T-helper 2 cell treated with Interferon-gamma antibody and Interleukin-4, amounts not matched to agents 5 μg/mL and 100 μg/mL, for 36 hours (primary cell): ENCODE measurements around the gene SRGAP2.
"Not testable (repeated sequence)": the region's sequence is repeated elsewhere in the genome, so short reads cannot be mapped to it uniquely, and the experiment has no call there.

Experiments
- DNase-seq: peaks from one replicate; pipeline ENCODE4 v3.0.0; 2021; ENCODE audit warnings: low spot score
- H3K27ac Mint-ChIP-seq: one replicate; pipeline ENCODE4 v1.8.0; 2021; ENCODE audit warnings: mild to moderate bottlenecking, mixed read lengths
- H3K27me3 Mint-ChIP-seq: one replicate; pipeline ENCODE4 v1.8.0; 2021; ENCODE audit warnings: low read depth, mixed read lengths
- H3K36me3 Mint-ChIP-seq: one replicate; pipeline ENCODE4 v1.8.0; 2021; ENCODE audit warnings: low read depth, mixed read lengths
- H3K4me1 Mint-ChIP-seq: one replicate; pipeline ENCODE4 v1.8.0; 2021; ENCODE audit warnings: low read depth, mixed read lengths
- H3K4me3 Mint-ChIP-seq: one replicate; pipeline ENCODE4 v1.8.0; 2022; ENCODE audit warnings: mild to moderate bottlenecking, moderate library complexity, mixed read lengths
- H3K9me3 Mint-ChIP-seq: one replicate; pipeline ENCODE4 v1.8.0; 2021; ENCODE audit warnings: mixed read lengths

The SRGAP2 gene

GRCh38 chr1:206224190-206224776, 20.9 kb downstream of the SRGAP2 start:
- DNase-seq, H3K27ac Mint-ChIP-seq, H3K27me3 Mint-ChIP-seq, H3K4me3 Mint-ChIP-seq, H3K9me3 Mint-ChIP-seq, H3K4me1 Mint-ChIP-seq, H3K36me3 Mint-ChIP-seq: not testable (repeated sequence)

DNA sequence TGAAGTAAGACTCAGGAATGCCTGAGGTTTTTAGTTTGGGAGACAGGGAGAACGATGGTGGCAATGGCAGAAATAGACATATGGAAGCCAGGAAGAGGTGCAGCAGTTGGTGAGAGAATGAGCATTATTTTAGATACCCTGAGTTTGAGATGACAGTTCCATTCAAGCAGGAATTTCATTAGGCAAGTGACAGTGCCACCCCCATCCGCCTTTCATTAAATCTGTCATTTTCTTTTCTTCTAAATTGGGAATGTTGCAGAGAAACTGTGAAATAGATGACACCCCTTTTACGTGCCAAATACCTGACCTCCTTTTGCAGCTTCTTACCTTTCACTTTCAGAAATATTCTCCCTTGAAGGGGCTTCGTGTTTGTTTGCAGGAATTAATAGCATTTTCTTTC, 22.0 kb downstream of the SRGAP2 start:
- not testable (repeated sequence) for DNase-seq, H3K9me3 Mint-ChIP-seq, H3K36me3 Mint-ChIP-seq, H3K27me3 Mint-ChIP-seq, H3K4me1 Mint-ChIP-seq, H3K27ac Mint-ChIP-seq, H3K4me3 Mint-ChIP-seq

DNA sequence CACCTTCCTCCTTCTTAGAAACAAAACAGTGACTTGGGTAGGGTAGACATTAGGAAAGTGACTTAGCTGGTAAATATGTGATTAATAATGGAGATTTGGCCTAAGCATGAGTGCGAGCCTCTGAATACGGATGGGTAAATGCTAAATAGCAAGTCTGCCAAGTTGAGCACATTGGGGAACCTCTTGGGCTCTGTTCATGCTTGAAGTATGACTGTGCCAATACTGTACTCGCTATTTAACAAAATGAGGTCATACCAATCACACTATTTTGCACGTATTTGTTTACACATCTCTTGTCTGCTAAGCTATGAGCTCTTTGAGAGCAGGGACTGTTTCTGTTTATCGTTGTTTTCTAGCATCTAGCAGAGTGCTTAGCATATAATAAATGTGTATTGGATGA, 23.5 kb downstream of the SRGAP2 start:
- not testable (repeated sequence) for DNase-seq, H3K36me3 Mint-ChIP-seq, H3K9me3 Mint-ChIP-seq, H3K4me3 Mint-ChIP-seq, H3K27me3 Mint-ChIP-seq, H3K27ac Mint-ChIP-seq, H3K4me1 Mint-ChIP-seq

DNA sequence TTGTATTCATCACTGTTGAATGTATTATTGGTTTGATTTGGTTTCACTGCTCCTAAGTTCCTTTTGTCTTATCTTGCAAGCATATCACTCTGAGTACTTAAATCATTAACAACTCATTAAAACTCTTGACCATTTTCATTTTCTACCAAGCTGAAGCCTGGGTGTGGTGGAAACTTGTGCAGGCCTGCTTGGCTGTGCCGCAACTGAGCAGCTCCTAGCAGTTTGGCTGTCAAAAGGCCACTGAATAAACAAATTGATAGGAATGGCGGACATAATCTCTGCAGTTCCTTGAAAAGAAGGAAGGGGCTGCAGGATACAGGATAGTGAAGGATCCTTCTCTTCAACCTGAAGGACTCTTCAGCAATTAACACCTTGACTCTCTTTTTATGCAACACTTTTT, 25.9 kb downstream of the SRGAP2 start:
- not testable (repeated sequence) for H3K4me1 Mint-ChIP-seq, H3K4me3 Mint-ChIP-seq, H3K9me3 Mint-ChIP-seq, H3K27ac Mint-ChIP-seq, H3K36me3 Mint-ChIP-seq, H3K27me3 Mint-ChIP-seq, DNase-seq

- not testable (repeated sequence) for H3K27me3 Mint-ChIP-seq, H3K36me3 Mint-ChIP-seq, H3K4me1 Mint-ChIP-seq, H3K4me3 Mint-ChIP-seq, H3K9me3 Mint-ChIP-seq, DNase-seq, H3K27ac Mint-ChIP-seq
Measured at GRCh38 chr1:206231989-206232388, 28.6 kb downstream of the SRGAP2 start.

DNA sequence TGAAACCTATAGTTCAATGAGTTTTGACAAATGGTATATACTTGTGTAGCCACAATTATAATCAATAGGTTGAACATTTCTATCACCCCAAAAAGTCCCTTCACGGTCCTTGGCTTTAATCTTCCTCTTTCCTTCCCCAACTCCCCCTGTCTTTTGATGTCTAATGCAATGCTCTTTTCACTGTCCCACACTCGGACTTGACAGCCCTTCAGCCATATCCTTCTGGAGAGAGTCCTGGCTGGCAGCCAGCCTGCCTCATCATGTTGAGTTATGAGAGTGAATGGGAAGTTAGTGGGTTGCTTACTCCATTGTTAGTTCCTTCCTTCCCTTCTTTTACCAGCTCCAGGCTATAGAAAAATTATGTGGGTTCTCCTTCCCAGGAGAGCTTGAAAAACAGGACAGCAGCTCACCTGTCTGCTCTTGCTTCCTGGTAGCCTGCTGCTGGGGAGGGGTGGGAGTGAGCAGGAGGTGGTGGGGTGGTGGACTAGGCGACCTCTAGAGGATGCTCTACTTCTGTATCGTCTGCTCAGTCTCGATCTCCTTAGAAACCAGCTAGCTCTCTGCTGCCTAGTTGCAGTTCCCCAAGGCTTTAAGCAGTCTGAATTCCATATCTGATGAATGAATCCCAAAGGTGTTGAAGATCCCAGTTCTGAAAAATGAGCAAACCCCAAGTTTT, 29.8 kb downstream of the SRGAP2 start:
- not testable (repeated sequence) for H3K4me1 Mint-ChIP-seq, H3K9me3 Mint-ChIP-seq, H3K4me3 Mint-ChIP-seq, H3K36me3 Mint-ChIP-seq, H3K27ac Mint-ChIP-seq, H3K27me3 Mint-ChIP-seq, DNase-seq

- H3K27ac Mint-ChIP-seq, H3K27me3 Mint-ChIP-seq, DNase-seq, H3K9me3 Mint-ChIP-seq, H3K4me1 Mint-ChIP-seq, H3K4me3 Mint-ChIP-seq, H3K36me3 Mint-ChIP-seq: not testable (repeated sequence)
Measured at GRCh38 chr1:206234189-206234916, 31.0 kb downstream of the SRGAP2 start.

GRCh38 chr1:206235190-206235589, 31.8 kb downstream of the SRGAP2 start:
- not testable (repeated sequence) for H3K27ac Mint-ChIP-seq, H3K27me3 Mint-ChIP-seq, H3K36me3 Mint-ChIP-seq, H3K4me3 Mint-ChIP-seq, H3K9me3 Mint-ChIP-seq, H3K4me1 Mint-ChIP-seq, DNase-seq

- not testable (repeated sequence) for H3K27me3 Mint-ChIP-seq, H3K9me3 Mint-ChIP-seq, H3K4me3 Mint-ChIP-seq, H3K4me1 Mint-ChIP-seq, H3K36me3 Mint-ChIP-seq, H3K27ac Mint-ChIP-seq
- peak; percentile 23 for DNase-seq
Measured at GRCh38 chr1:206240288-206240687, 36.9 kb downstream of the SRGAP2 start.

GRCh38 chr1:206243335-206243734, 40.0 kb downstream of the SRGAP2 start:
- H3K27ac Mint-ChIP-seq = peak overlapping the region; percentile 36
- not testable (repeated sequence) for H3K4me1 Mint-ChIP-seq, H3K9me3 Mint-ChIP-seq, H3K4me3 Mint-ChIP-seq, H3K36me3 Mint-ChIP-seq, H3K27me3 Mint-ChIP-seq
- peak; percentile 44 for DNase-seq

DNA sequence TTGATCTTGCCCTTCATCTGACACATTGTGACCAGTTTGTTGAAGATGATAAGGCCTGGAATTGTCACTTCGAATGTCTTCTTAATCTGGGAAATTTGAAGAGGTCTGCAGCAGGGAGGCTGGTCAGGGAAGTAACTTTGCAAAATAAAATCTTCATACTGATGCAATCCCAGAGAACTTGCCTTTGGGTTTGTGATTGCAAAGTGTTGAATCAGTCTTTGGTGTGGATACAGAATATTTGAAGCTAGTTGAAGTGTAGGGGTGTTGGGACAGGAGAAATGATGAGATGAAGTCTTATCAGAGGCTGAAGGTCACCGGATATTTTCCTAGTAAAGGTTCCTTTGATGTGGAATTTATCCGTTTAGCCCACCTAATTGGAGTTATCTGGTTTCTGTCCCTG, 42.1 kb downstream of the SRGAP2 start:
- not testable (repeated sequence) for DNase-seq, H3K4me1 Mint-ChIP-seq, H3K36me3 Mint-ChIP-seq, H3K27ac Mint-ChIP-seq, H3K9me3 Mint-ChIP-seq, H3K4me3 Mint-ChIP-seq, H3K27me3 Mint-ChIP-seq

DNA sequence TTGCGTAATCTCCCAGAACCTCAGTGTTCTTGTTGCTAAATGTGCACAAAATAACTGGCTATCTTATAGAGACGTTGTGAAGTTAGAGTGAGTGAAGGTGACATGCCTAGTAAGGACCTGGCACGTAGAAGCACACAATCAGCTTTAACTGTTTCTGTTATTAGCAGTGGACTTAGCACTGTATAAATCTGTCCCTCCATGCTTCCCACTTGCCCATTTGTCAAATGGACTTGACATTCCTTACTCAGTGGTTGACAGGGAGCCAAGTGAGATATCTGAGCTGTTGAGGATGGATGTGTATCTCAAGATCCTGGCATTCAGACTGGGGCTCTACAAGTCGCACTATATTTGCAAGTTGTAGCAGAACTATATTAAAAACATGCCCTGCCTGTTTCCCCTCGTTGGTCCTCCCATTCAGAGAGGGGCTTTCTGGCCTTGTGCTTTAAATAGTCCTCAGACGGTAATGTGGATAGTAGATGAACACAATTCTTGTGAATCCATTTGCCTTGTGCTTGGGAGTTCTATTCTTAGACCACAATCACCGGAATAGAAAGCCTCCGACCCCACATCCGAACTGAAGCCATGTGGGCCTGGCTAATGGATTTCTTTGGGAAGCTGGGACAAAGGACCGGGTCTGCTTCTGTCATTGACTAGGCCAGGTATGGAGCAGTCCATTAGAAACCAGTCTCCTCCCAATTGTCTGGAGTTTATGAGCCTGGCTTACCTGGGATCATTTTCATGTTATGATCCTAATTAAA, 43.0 kb downstream of the SRGAP2 start:
- H3K4me3 Mint-ChIP-seq, H3K27me3 Mint-ChIP-seq, H3K27ac Mint-ChIP-seq, H3K36me3 Mint-ChIP-seq, DNase-seq, H3K4me1 Mint-ChIP-seq, H3K9me3 Mint-ChIP-seq: not testable (repeated sequence)

GRCh38 chr1:206250953-206251681, 47.8 kb downstream of the SRGAP2 start:
- not testable (repeated sequence) for DNase-seq, H3K4me3 Mint-ChIP-seq, H3K4me1 Mint-ChIP-seq, H3K27me3 Mint-ChIP-seq, H3K36me3 Mint-ChIP-seq, H3K9me3 Mint-ChIP-seq, H3K27ac Mint-ChIP-seq
